HG02938 (cell line): Measurements from ENCODE around the gene IRGQ.
A peak's percentile ranks its signal among the peaks of the same experiment; 100 is the strongest.
"Not testable (repeated sequence)": the region's sequence is repeated elsewhere in the genome, so short reads cannot be mapped to it uniquely, and the experiment has no call there.

ENCODE experiments used
- ATAC-seq: cut with Tn5 transposase; IDR thresholded peaks from one replicate; pipeline ENCODE4 v1.9.1; 2021; ENCODE audit warnings: mild to moderate bottlenecking, moderate library complexity; ENCODE audit not compliant: unreplicated experiment

IRGQ gene

DNA sequence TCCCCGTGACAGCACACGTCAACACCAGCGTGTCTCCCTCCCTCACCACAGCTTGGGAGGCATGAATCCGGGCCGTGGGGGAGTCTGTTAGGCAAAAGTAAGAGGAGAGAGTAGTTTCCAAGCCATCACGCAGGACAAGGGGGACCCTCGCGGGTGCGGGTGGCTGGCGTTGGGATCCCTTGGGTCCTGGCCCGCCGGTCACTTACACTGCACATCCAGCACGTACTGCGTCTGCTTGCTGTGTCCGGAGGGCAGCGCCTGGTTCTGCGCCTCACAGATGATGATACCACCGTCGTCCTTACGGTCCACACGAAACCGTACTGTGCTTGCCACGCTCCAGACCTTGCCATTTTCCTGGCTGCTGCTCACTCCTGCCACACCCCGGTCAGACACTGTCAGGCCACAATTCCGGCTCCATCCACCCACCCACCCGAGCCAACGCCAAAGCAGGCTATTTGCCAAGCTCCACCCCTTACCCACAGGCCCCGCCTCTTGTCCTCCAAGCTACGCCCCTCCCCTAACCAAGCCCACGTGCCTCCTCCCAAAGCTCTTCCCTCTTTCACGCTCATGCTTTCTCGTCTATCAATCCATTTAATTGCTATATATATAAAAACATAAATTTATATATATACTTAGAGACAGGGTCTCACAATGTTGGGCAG lies 30.1 kb upstream of the IRGQ start:
- ATAC-seq, result no peak

DNA sequence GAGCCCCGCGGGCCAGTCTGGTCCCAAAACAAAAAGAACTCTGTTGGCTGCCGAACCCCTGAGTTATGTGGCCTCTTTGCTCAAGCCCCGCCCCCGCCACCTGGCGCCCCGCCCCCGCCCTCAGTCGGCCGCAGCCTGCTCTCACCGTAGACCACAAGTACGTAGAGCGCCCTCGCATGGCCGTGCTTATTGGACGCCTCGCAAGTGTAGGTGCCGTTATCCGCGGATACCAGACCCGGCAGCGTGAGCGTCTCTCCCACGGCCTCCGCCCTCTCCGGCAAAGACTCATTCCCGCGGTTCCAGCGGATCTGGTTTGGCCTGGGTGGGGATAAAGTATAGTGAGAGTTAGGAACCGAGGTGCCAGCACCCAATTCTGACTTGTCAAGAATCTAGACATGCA lies 29.0 kb upstream of the IRGQ start:
- ATAC-seq, result no peak

DNA sequence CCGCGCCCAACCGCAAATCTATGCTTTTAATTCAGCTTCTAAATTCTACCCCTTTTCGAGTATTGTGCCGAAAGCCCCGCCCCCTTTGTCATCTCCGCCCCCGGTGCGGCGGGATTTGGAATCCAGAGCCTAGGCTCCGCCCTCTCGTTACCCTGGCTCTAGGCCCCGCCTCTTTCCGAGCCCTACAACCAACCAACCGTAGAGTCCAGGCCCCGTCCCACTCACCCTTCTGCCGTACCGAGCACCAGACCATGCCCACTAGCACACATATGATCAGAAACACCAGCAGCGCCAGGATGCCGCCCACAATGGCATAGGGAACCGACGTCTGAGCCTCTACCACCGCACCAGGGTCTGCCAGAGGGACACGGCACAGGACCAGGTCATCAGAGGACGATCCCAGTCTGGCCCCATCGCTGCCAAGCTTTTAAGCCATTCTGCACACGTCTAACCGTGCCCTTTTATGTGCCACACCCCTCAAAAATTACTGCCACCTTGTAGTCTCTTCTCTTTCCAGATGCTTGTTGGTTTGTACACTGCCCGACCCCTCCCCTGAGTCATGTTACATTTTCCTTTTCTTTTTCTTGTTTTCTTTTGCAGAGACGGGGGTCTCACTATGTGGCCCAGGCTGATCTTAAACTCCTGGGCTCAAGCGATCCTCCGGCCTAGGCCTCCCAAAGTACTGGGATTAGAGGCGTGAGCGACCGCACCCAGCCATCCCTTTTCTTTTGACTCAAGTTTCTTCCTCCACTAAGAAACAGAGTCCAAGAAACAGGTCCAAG lies 28.1 kb upstream of the IRGQ start:
- no peak for ATAC-seq

DNA sequence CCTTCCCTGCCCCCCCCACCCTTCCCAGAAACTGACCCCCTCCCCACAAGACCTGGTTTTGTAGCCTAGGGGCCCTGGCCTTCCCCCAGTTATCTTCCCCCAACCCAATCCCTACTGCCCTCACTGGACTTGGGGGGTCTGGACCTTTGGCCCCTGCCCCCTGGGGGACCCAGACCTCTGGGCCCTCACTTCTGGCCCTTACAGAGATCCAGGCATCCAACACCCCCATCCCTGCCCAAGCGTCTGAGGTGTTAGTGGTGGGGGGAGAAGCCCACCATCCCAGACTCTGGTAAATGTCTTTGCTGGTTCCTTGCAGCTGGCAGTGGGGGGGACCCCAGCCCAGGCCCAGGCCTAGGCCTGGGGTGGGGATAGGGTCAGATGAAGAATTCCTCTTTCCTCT lies 27.0 kb upstream of the IRGQ start:
- no peak for ATAC-seq

DNA sequence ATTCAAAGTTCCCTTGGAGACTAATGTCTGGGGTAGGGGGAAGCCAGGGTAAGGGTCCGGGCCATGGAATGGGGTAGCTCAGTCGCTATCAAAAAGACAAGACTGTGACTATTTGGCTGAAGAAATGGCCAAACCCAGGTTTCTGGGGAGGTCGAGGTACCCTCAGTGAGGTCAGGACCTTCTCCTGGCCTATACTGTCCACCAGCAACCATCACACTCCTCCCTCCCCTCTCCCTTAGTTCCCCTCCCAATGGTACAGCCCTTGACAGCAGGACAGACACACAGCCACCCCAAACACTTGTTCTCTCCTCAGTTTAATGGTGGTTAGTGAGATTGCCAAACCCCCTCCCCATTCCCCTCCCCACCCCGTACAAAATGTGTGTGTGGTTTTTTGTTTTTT lies 26.1 kb upstream of the IRGQ start:
- no peak for ATAC-seq

DNA sequence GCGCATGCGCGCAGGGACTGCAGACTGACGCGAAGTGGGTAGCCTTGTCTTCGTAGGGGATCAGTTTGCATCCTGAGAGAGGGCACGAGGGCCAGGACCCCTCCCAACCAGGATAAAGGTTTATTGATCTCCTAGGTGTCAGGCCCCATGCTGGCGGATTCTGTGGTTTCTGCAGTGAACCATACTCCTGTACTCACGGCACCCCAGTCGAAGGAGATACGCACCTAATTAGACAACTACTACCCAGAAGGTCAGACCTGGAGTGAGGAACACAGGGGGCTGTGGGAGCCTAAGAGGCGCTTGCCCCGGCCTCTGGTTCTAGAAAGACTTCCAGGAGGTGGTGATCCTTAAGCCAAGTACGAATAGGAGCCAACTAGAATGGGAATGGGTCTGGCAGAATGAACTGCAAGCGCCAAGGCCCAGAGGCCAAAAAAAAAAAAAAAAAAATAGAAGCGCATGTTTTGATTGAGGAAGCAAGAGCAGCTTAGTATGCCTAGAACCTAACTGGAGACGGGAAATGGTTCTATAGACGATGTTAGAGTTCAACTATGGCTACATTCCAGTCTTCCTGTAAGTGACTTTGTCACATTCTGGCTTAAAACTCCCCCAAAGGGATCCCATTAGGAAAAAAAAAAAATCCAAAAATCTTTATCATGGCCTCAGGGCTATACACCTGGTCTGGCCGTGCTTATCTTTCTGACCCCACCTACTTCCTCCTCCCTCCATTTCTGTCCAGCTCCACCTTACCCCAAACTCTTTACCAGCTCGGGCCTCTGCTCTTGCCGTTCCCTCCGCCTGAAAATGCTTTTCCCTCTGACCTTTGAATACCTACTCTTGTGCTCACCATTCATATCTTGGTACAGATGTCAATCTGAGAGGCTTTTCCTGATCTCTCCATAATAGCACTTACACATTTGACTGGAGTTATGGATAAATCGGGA lies 24.4 kb upstream of the IRGQ start:
- ATAC-seq, result no peak

DNA sequence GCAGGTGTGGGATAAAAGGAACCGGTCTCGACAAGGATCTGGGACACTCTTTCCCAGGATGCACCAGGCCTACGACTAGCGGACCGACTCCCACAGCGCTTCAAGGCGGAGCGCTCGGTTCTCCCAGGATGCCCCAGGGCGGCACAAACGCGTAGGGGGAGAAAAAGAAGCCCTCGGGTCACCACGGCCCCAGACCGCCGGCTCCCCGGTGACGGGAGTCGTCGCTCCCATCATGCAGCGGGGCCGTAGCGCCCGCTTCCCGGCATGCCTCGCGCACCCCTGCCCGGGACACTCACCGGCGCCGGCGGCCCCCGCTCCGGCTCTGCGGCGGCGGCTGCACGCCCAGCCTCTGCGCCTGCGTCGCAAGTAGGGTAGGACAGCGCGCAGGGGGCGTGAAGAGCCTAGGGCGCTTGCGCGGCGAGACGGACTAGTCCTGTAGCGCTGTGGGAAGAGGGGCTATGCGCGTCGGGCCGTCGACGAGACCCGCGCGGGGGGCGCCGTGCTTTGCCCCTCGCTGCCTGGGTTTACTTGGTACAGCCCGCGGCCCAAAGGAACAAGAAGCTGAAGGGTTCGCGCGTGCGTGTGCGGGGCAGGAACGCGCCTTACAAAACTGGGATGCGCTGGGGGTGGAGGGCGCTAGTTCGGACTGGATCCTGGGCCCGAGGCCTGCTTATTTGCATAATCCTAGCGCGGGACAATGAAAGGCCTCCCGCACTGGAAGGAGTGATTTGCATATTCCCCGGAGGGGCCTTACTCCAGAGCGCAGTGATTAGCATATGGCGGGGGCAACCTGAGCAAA lies 23.5 kb upstream of the IRGQ start, which contains the start of gene ZNF428:
Gene ZNF428 (minus strand): TSS at position 368 of the 799 bp plus-strand sequence. CDS start 5,325 bp downstream, outside the sequence.
- ATAC-seq, result peak; percentile 76

DNA sequence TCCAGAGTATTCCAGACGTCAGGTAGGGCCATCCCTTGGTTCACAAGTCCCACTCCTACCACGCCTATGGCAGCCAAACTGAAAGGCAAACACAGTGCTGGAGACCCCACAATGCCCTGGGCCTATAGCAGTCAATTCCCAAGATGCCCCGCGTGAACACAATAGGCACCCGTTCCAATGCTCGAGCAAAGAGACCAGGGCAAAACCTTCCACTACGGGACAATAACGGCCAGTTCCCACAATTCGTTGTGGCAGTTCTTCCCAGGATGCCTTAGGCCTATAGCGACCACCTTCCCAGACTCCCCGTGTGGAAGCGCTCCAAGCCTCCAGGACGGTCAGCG lies 23.0 kb upstream of the IRGQ start:
- peak; percentile 21 for ATAC-seq

DNA sequence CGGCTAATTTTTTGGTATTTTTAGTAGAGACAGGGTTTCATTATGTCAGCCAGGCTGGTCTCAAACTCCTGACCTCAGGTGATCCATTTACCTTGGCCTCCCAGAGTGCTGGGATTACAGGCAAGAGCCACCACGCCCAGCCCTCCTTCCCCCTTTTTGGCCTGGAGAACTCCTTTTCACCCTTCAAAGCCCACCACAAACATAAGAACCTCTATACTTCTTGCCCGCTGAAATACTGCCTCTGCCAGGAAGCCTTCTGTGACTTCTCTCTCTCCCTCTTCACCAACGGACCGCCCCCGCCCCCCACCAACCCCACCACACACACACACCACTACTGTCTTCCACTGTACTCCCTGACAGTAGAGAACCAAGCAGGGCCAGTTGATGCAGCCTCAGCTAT lies 21.0 kb upstream of the IRGQ start:
- no peak for ATAC-seq

DNA sequence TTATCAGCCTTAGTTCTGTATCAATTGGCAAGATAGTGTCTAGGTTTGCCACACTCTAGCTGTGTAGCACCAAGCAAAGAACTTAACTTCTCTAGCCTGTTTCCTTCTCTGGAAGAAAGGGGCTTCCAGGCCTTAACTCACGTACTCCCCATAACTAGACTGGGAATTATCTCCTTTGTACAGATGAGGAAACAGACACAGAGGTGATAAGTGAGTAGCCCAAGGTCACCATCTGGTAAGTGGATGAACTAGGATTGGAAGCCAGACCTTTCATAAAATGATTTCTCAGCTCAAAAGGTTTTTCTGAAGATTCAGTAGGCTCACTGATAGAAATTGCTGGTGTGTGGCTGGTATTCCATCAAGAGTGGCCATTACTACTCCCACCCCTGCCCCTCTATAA lies 20.4 kb upstream of the IRGQ start:
- no peak for ATAC-seq

DNA sequence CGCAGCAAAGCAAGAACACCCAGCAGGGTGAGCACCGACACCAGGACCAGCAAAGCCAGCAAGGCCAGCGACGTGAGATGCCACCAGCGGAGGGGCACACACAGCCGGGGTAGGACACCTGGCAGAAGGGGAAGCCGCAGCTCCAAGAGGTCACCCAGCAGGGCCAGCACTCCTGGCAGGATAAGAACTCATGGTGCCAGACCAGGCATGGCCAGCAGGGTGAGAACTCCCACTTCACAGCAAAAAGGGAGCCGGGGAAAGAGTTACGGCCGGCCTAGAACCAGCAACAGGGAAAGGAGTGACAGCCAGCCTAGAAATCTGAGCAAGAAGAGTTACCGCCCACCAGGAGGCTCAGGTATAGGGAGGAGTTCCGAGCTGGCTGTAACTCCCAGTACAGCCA lies 16.4 kb upstream of the IRGQ start:
- ATAC-seq, result no peak

DNA sequence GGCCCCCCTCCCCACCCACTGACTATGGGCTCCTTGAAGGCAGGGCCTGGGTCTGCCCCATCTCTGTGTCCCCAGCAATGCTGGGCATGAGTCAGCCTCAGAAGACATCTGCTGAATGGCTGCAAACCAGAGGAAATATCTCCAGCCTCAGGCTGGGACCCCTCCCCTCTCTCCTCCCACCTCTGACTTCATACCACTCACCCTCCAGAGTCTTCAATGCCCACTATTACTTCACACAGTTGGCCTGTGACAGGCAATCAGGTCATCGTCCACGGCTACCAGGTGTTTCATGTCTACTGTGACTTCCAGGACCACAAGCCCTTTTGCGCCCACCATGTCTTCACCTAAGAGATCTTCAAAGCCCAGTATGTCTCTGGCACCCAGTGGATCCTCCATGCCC lies 15.9 kb upstream of the IRGQ start, which contains the start of gene SRRM5:
Gene SRRM5 (plus strand): TSS at position 301 of the 400 bp plus-strand sequence. CDS start 34 bp downstream, at position 335.
- ATAC-seq, result no peak

DNA sequence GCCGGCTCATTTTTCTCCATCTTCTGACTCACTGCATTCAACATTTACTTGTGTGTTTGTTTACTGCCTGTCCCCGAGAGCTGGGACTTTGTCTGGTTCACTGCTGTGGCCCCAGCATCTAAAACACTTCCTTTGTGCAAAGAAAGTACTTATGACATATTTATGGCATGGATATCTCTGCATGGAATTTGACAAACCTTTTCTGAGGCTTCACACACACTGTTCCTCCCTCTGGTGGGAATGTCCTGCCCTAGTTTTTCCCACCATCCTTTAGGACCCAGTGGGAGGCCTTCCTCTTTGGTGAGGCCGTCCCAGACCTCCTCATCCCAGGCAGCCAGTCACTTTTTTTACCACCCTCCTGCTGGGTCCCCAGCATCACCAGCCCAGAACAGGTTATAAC lies 14.6 kb upstream of the IRGQ start:
- no peak for ATAC-seq

DNA sequence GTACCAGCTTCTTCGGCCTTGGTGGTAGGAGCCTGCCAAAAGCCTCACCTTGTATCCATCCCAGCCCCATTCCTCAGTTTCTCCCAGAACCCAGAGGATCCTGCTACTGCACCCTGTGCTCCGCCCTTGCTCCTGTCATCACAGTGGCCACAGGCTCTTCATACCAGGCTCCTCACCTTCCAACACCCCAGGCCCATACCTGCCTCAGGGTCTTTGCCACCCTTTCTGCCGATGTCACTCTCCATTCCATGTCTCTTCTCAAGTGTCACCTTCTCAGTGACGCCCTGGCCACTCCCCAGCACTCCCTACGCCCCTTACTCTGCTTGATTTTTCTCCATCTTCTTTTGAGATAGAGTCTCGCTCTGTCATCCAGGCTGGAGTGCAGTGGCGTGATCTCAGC lies 13.9 kb upstream of the IRGQ start:
- ATAC-seq, result no peak

DNA sequence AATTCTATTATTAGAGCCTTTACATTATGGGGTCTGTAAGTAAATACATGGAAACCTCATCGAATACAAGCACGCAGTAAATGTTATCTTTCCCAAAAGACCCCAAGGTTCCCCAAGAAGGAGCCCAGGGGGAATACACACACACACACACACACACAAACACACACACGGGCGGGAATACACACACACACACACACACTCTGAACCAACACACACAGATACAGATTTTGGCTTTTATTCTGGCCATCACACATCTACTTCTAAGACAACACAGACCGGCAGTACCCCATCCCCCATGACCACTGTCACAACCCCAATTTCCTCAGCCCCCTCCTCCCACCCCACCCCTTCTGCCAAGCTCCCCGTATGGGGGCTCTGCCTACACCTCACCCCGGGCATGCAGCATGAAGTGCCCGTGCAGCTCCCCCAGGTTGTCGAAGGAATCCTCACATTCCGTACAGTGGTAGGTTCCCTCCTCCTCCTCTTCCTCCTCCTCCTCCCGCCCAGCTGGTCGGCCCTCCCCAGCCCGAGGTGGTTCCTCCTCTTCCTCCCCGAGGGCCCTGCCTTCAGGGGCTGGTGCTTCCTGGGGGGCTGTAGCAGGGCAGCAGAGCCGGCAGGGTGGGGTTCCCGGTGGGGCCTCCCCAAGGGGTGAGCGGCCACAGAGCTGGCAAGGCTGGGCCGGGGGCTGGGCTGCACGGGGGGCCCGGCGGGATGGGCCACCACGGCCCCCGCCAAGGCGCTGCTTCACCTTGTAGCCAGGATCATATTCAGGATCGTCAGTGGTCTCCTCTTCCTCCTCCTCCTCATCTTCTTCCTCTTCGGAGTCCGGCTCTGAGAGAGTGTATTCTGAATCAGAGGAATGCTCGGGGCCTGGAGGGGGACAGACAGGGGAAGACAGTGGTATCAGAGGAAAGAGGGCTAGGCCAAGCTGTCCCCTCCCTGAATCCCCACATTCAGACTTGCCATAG lies 11.6 kb upstream of the IRGQ start:
- ATAC-seq, result no peak

DNA sequence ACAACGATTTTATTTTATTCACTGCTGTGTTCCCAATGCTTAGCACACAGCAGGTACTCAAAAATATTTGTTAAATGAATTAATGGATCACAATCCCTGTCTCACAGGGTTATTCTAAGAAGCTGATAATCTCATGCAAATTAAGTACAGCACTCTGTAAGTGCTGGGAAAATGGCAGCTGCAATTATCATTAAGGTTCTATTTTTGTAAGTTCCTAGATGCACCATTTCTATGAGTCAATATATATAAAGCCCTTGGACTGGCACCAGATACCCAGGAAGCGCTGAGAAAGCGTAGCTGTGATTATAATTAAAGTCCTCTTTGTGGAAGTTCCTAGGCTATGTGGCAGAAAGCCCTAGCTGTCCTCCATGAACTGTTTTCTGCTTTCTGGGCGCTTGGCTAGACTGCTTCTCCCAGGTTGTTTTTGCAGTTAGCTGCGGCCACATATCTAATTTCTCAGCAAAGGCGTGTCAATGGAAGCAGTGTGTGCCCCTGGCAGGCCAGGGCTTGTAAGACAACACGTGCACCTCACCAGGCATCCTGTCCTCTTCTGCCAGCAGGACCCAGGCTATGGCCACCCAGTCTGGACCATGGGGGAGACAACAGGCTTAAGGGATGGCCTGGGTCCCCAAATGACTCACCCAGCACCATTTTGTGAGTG lies 10.8 kb upstream of the IRGQ start:
- ATAC-seq, result no peak

DNA sequence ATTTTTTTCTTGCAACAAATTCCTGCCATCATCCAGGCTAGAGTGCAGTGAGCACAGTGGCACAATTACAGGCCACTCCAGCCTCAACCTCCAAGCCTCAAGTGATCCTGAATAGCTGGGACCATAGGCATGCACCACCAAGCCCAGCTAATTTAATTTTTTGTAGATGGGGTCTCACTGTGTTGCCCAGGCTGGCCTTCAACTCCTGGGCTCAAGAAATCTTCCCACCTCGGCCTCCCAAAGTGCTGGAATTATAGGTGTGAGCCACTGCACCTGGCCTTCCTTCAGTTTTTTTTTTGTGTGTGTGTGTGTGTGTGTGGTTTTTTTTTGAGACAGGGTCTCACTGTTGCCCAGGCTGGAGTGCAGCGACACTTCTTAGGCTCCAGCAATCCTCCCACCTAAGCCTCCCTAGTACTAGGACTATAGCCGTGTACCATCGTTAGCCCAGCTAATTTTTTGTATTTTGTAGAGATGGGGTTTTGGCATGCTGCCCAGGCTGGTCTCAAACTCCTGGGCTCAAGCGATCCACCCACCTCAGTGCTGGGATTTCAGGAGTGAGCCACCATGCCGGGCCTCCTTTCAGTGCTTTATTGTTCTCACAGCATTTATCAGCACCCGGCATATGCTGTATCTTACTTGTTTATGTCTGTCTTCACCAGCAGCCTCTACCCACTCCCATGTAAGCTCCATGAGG lies 10.1 kb upstream of the IRGQ start:
- ATAC-seq, result no peak

DNA sequence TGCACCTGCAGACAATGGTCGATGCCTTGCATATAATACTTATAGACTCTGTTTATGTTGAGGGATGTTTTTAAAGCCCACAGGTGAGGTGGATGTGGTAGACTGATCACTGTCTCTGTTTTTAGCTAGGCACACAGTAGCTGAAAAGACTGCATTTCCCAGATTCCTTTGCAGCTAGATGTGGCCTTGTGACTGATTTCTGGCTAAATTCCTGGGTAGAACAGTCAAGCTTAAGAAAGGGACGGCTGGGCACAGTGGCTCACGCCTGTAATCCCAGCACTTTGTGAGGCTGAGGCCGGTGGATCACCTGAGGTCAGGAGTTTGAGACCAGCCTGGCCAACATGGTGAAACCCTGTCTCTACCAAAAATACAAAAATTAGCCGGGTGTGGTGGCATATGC lies 4.4 kb upstream of the IRGQ start:
- ATAC-seq, result not testable (repeated sequence)
